D721Med (cell line): ENCODE data around the gene THAP9.

Source experiments
- DNase-seq: peaks from one replicate; pipeline ENCODE4 v3.0.0; 2011; ENCODE audit warnings: low spot score; ENCODE audit not compliant: insufficient read length
- FAIRE-seq: peaks from 2 replicates; lab custom pipeline; 2011; peaks lifted over from hg19 to GRCh38; lab: Jason Lieb, UNC
- TF ChIP-seq, protein P1 (sequence below): IDR thresholded peaks from 2 replicates; pipeline ENCODE4 v1.5.1; 2012; ENCODE audit warnings: mild to moderate bottlenecking, control low read depth; ENCODE audit not compliant: insufficient read depth; ENCODE audit errors: missing control alignments

The THAP9 gene

DNA sequence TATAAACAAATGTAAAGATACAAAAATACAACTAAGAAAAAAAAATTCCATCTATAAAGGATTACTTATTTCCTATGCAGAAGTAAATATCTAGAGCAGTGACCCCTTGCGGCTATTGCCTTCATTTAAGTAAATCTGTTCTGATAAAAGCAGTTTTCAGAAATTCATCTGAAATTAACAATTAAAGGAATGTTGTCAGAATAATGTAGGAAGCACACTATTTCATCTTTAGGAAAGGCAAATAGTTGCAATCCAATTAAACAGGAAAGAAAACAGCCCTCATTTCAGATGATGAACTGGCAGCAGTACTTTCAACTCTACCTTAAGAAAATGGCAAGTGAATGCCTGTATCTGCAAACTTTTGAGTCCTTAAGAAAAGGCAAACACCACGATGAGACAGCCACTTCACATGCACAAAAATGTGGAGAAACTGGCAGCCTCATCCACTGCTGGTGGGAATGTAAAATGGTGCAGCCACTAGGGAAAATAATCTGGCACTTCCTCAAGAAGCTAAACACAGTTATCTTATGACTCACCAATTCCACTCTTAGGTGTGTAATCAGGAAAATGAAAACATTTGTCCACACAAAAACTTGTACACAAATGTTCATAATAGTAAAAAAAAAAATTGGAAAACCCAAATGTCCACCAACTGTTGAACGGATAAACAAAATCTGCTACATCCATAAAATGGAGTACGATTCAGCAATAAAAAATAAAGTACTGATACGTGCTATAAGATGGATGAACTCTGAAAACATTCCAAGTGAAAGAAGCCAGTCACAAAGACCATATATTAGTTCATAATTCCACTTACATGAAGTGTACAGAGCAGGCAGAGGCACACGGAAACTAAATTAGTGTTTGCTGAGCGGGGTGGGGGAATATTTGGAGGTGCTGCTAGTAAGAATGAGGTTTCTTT is 2.0 kb upstream of the THAP9 start:
- TF ChIP-seq, protein P1, sequence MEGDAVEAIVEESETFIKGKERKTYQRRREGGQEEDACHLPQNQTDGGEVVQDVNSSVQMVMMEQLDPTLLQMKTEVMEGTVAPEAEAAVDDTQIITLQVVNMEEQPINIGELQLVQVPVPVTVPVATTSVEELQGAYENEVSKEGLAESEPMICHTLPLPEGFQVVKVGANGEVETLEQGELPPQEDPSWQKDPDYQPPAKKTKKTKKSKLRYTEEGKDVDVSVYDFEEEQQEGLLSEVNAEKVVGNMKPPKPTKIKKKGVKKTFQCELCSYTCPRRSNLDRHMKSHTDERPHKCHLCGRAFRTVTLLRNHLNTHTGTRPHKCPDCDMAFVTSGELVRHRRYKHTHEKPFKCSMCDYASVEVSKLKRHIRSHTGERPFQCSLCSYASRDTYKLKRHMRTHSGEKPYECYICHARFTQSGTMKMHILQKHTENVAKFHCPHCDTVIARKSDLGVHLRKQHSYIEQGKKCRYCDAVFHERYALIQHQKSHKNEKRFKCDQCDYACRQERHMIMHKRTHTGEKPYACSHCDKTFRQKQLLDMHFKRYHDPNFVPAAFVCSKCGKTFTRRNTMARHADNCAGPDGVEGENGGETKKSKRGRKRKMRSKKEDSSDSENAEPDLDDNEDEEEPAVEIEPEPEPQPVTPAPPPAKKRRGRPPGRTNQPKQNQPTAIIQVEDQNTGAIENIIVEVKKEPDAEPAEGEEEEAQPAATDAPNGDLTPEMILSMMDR: peak; percentile 60
- DNase-seq (no peak), FAIRE-seq (no peak)

DNA sequence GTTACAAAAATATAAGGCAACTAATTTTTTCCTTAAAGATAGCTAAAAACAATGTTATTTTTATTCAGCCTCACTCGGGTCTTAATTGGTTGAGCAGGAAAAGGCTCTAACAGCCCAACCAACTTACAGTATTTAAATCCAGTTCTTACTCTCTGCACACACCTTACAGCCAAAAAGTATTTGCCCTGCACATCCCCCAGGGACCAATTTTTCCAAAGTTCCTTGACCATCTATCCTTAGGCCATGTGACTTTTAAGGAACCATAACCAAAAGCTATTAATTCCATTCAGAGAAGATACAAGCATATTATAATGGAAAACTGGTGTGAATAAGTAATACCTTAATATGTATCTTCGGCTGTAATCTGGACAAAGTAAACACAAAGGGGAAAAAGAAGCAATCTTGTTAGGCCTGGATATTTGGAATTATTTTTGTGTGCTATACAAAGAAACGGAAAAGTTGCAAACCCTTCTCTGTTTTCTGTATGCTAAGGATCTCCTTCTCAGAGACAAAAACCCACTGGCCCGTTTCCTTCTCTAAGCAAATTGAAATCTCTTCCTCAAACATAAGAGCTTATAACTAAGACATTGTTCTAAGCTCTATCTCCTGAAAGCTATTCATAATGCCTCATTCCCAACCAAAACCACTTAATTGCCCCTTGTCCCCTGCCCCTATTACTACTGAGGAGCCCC is 1.0 kb upstream of the THAP9 start:
- TF ChIP-seq, protein P1: no peak
- DNase-seq (no peak), FAIRE-seq (no peak)

DNA sequence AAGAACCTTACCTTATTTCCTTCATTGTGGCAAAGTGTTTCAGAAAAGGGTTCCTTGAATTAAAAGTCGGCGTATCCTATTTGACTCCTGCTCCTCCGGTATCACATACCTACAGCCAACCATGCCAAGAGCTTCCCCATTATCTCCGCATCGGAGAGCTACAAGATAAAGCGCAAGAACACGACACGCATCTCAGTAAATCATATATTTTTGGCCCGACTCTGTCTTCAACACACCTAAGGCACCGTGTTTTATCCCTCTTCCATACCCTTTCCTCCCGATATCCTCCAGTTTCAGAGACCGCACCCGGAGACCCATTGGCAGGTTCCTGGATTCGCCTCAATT is 497 bp upstream of the THAP9 start:
- DNase-seq: no peak
- TF ChIP-seq, protein P1: no peak

DNA sequence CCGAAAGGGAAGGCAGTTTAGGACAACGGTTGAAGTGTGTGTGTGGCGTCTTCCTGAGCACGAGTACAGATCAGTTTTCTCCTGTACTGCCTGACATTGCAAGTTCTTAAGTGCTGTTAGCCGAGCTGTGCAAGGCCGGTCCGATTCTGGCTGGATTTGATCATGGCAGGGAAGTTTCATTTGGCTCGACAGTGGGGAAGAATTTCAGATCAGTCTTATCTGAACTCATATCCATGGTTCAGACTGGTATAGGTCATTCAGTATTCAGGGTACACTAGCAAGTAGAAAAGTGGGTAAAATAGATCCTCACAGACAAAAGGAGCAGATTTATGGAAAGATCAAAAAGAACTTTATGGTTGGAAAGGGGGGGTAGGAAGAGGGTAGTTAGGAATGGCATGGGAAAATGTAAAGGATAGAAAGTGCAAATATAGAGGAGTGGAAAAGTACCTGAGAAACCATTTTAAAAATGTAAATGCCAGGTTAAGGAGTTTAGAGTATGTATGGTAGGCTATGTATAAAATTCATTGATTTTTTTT is 716 bp downstream of the THAP9 start:
- no peak for DNase-seq
- TF ChIP-seq, protein P1: no peak
- FAIRE-seq: no peak

More for the DNA sequence above, 497 bp upstream of the THAP9 start:
- no peak for FAIRE-seq

DNA sequence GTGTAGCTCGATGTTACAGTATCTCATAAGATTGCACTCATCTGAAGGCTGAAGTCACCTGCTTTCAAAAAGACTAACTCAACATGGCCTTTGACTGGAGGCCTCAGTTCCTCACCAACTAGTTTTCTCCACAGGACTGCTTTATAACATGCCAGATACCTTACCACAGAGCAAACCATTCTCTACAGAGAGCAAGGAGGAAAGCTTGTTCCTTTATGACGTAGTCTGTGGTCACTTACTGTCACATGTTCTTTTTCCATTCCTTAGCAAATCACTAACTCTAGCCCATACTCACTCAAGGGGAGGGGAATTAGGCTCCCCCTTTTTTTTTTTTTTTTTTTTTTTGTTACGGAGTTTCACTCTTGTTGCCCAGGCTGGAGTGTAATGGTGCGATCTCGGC is 3.2 kb downstream of the THAP9 start:
- DNase-seq (no peak), FAIRE-seq (no peak)
- TF ChIP-seq, protein P1: no peak

DNA sequence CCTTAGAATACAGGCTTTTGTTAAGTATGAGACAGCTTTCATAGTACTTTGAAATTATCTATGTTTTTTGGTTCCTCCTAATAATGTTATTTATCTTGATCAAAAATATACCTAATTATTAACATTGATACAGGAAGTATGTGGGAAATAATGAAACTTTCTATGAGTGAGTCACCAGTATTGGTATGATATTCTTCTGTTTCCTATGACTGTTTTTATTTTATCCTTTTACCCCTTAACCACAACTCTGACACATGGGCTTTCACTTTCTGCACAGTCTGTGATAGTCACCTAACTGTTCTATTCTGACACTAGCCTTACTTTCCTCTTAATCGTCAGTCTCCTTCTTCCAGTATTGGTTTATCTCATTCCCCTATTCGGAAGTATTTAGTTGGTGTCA is 4.7 kb downstream of the THAP9 start:
- DNase-seq (no peak), FAIRE-seq (peak; percentile 56)
- TF ChIP-seq, protein P1: no peak

DNA sequence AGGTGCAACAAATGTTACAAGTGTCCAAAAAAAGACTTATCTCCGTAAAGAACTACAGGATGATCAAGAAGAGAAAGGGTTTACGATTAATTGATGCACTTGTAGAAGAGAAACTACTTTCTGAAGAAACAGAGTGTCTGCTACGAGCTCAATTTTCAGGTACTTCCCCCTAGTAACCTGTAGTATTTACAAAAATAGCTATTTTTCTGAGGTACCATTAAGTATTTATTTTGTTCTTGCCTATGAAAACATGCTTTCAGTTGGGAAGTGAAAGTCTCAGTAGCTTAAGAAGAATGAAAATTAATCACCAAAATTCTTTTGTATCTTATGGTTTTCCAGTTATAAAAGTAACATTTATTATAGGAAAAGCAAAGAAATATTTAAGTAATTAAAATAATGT is 5.9 kb downstream of the THAP9 start:
- DNase-seq: no peak
- FAIRE-seq: no peak
- TF ChIP-seq, protein P1: no peak
